Mucosa of descending colon (tissue), 3 donors: ENCODE data around the gene HTR1B. TPM values are rescaled to one million over a fixed set of nuclear protein-coding genes. Genes with fewer than 3 reads are reported as not detected.

Source experiments
- ATAC-seq: fragments of 200-7000 bp; cut with Tn5 transposase; one replicate; pipeline ENCODE4 v1.9.1; 2020; ENCODE audit warnings: mild to moderate bottlenecking, moderate library complexity
- DNase-seq, 3 donors: peaks; one replicate each; pipeline ENCODE4 v3.0.0-alpha.2; 2020
- H3K36me3 ChIP-seq: fragments of 200-600 bp; one replicate; pipeline ENCODE4 v1.8.0; 2021; ENCODE audit warnings: low read depth, mild to moderate bottlenecking
- H3K4me1 ChIP-seq: fragments of 200-600 bp; one replicate; pipeline ENCODE4 v1.8.0; 2021; ENCODE audit warnings: low read depth, mild to moderate bottlenecking
- H3K4me3 ChIP-seq: fragments of 200-600 bp; one replicate; pipeline ENCODE4 v1.8.0; 2021; ENCODE audit warnings: mild to moderate bottlenecking
- H3K9me3 ChIP-seq: fragments of 200-600 bp; one replicate; pipeline ENCODE4 v1.8.0; 2021; ENCODE audit warnings: mild to moderate bottlenecking
- CTCF ChIP-seq: fragments of 200-600 bp; IDR thresholded peaks from one replicate; pipeline ENCODE4 v1.8.0; 2022; ENCODE audit warnings: antibody characterized with exemption, mild to moderate bottlenecking
- intact Hi-C, 2 donors: fragments of 100-400 bp; cut with DNase I in 1 of 2; cut with micrococcal nuclease in 1 of 2; formaldehyde crosslinking; loops; one replicate each; pipeline versions ENCODE4 v1.11.0 to v1.11.1; 2022; cut with DNase I, micrococcal nuclease
- total RNA-seq, 3 donors: library from RNA; stranded (reverse); fragmentation: NEBNext Ultra II Directional in 2 of 3; extraction: Animal tissue kit (Norgen Biotek cat#: 25700) in 2 of 3; gene quantifications; one replicate each; pipeline versions ENCODE4 v1.2.1 to v1.2.4, GENCODE V29; 2021 to 2023
- donor health status: DM: no; HTN: no; CAD: no; lungs with moderate emphysema.
- donor health status: DM: no; HTN: no; CAD: no.
- donor health status: DM: no; HTN: yes; CAD: no.

Gene HTR1B
- total RNA-seq, 3 donors from 2014 or later = 0.13 to 0.19 TPM; not detected in 1

- Histone ChIP-seq H3K36me3 (no peaks in the 10 kb centered on the region), H3K4me1 (no peaks in the 10 kb centered on the region), H3K9me3 (no peaks in the 10 kb centered on the region), H3K4me3 (no peak overlapping the region)
- ATAC-seq (no peak), DNase-seq (no peak)
- intact Hi-C loops = loop anchor here in 1 of 2 donors (10.0 kb wide), 1 partner anchor 1520 kb away; no protein-coding TSS in a partner anchor
- no peak for TF ChIP-seq CTCF
These were observed 8.0 kb downstream of the HTR1B start for GRCh38 chr6:77455271-77455670.

GRCh38 chr6:77454386-77454785, 8.9 kb downstream of the HTR1B start:
- Histone ChIP-seq H3K9me3 (no peaks in the 10 kb centered on the region), H3K4me1 (no peaks in the 10 kb centered on the region), H3K4me3 (no peak overlapping the region), H3K36me3 (no peaks in the 10 kb centered on the region)
- DNase-seq (no peak), ATAC-seq (no peak)
- intact Hi-C loops = loop anchor here in 1 of 2 donors (10.0 kb wide), 1 partner anchor 1520 kb away; no protein-coding TSS in a partner anchor
- TF ChIP-seq CTCF = no peak

- H3K4me1 ChIP-seq = no peaks in the 10 kb centered on the region
- no peak for ATAC-seq
- no peak for DNase-seq
- intact Hi-C loops = loop anchor here in 1 of 2 donors (10.0 kb wide), 1 partner anchor 1517 kb away; no protein-coding TSS in a partner anchor
- TF ChIP-seq CTCF = no peak
- H3K36me3 ChIP-seq = no peaks in the 10 kb centered on the region
- H3K4me3 ChIP-seq = no peak overlapping the region
- no peaks in the 10 kb centered on the region for H3K9me3 ChIP-seq
These were observed 11.8 kb downstream of the HTR1B start for GRCh38 chr6:77451466-77451865.

DNA sequence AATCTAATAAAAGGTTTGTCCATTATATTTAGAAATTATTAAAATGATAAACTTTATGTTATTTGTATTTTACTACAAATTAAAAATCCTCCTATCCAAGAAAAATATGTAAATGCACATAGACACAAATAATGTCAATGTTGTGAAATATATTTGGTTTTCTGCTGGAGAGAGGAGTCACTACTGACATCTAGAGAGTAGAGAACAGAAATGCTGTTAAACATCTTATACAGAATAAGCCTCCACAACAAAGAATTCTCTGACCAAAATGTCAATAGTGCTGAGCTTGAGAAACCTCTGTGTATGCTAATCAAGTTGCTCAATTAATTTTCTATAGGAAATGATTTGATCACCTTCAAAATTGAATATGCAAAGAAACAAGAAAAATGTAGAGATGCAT, 12.4 kb downstream of the HTR1B start:
- no peak for TF ChIP-seq CTCF
- intact Hi-C loops = loop anchor here in 1 of 2 donors (10.0 kb wide), 1 partner anchor 1516 kb away; no protein-coding TSS in a partner anchor

DNA sequence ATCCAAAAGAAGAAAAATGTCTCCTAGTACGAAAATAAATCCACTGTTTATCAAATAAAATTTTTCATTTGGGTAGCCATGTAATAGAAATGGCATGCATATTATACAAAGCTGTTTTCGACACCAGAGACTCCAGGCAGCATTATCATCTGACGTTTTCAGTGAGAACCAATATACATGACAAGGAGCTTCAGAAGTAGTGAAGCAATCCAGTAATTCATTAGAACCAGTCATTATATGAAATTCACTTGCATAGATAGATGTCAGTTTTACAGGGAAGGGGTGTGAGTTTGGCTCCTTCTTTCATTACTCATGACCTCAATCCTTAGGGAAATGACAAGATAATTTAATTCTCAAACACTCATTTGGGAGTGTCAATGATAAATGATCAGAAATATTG, 14.7 kb downstream of the HTR1B start:
- Histone ChIP-seq H3K4me3 (no peak overlapping the region), H3K4me1 (no peaks in the 10 kb centered on the region), H3K9me3 (no peaks in the 10 kb centered on the region), H3K36me3 (no peaks in the 10 kb centered on the region)
- intact Hi-C loops = no loop called here
- no peak for DNase-seq
- no peak for ATAC-seq
- no peak for TF ChIP-seq CTCF

More for the DNA sequence above, 12.4 kb downstream of the HTR1B start:
- ATAC-seq (no peak), DNase-seq (no peak)
- H3K36me3 ChIP-seq = no peaks in the 10 kb centered on the region
- H3K4me3 ChIP-seq = no peak overlapping the region
- no peaks in the 10 kb centered on the region for H3K9me3 ChIP-seq
- no peaks in the 10 kb centered on the region for H3K4me1 ChIP-seq

- ATAC-seq (no peak), DNase-seq (no peak)
- no peaks in the 10 kb centered on the region for H3K36me3 ChIP-seq
- H3K4me1 ChIP-seq = no peaks in the 10 kb centered on the region
- H3K9me3 ChIP-seq = no peaks in the 10 kb centered on the region
- intact Hi-C loops = no loop called here
- no peak overlapping the region for H3K4me3 ChIP-seq
- no peak for TF ChIP-seq CTCF
These were observed 16.0 kb downstream of the HTR1B start for GRCh38 chr6:77447254-77447653.
